H1 (cell line): ENCODE data around the gene SLC9A2. TPM values are rescaled to one million over a fixed set of nuclear protein-coding genes. Genes with fewer than 3 reads are reported as not detected.

ENCODE experiments used
- CTCF ChIA-PET: fragments of 300-600 bp; sonication (Branson Sonifier 250); formaldehyde crosslinking; loops from one replicate; lab custom pipeline; 2021; ENCODE audit not compliant: partially characterized antibody; lab: Charles Lee
- POLR2A ChIA-PET: fragments of 300-600 bp; sonication (Branson Sonifier 250); formaldehyde crosslinking; loops from one replicate; lab custom pipeline; 2021; ENCODE audit warnings: inconsistent platforms; ENCODE audit not compliant: partially characterized antibody; lab: Charles Lee
- DNase-seq, 2 experiments: peaks; one replicate each; pipeline versions ENCODE4 v3.0.0 to v3.0.0-alpha.2; 2010 to 2022; ENCODE audit warnings: low spot score in 2 of 2, low read depth in 1 of 2, mixed read lengths in 1 of 2
- FAIRE-seq: peaks from 2 replicates; lab custom pipeline; 2011; peaks lifted over from hg19 to GRCh38; lab: Jason Lieb, UNC
- H2AFZ ChIP-seq: 2 replicates; pipeline ENCODE4 v1.8.1; 2012; ENCODE audit warnings: low read length, inconsistent platforms
- H2AK5ac ChIP-seq: 2 replicates; pipeline ENCODE4 v1.6.1; 2013; ENCODE audit warnings: low read depth, low read length
- H2BK120ac ChIP-seq: replicated peaks from 2 replicates; pipeline ENCODE3; 2013; ENCODE audit warnings: low read depth, low read length, inconsistent platforms
- H2BK12ac ChIP-seq: 2 replicates; pipeline ENCODE4 v1.6.1; 2013; ENCODE audit warnings: low read depth, low read length
- H2BK15ac ChIP-seq: 2 replicates; pipeline ENCODE4 v1.6.1; 2013; ENCODE audit warnings: low read length
- H2BK20ac ChIP-seq: 2 replicates; pipeline ENCODE4 v1.6.1; 2013; ENCODE audit warnings: low read length
- H2BK5ac ChIP-seq: 2 replicates; pipeline ENCODE4 v1.6.1; 2013; ENCODE audit warnings: low read depth, low read length
- H3K14ac ChIP-seq: 2 replicates; pipeline ENCODE4 v1.6.1; 2013; ENCODE audit warnings: inconsistent platforms; ENCODE audit not compliant: insufficient read length
- H3K18ac ChIP-seq: 2 replicates; pipeline ENCODE4 v1.6.1; 2013; ENCODE audit warnings: low read length; ENCODE audit errors: extremely low read depth
- H3K23ac ChIP-seq: 2 replicates; pipeline ENCODE4 v1.6.1; 2013; ENCODE audit warnings: inconsistent platforms; ENCODE audit not compliant: insufficient read length
- H3K23me2 ChIP-seq: 2 replicates; pipeline ENCODE4 v1.6.1; 2013; ENCODE audit warnings: low read depth, low read length
- H3K27ac ChIP-seq: 2 replicates; pipeline ENCODE4 v1.6.1; 2011; ENCODE audit warnings: low read depth, low read length, inconsistent platforms
- H3K27me3 ChIP-seq, 4 experiments: replicated peaks in 1 of 4; 1 replicate in 1 of 4; 2 replicates in 3 of 4; pipeline versions ENCODE4 v1.6.1 to v1.8.1; 2011 to 2013; ENCODE audit warnings: low read length in 3 of 4, mild to moderate bottlenecking in 3 of 4, inconsistent platforms in 2 of 4, mixed read lengths in 2 of 4, moderate library complexity in 1 of 4; ENCODE audit not compliant: control insufficient read depth in 3 of 4, insufficient read depth in 3 of 4; ENCODE audit errors: extremely low read depth in 1 of 4
- H3K36me3 ChIP-seq, 4 experiments: 2 replicates each; pipeline versions ENCODE4 v1.6.1 to v1.8.1; 2011 to 2013; ENCODE audit warnings: mild to moderate bottlenecking in 4 of 4, low read length in 3 of 4, moderate library complexity in 2 of 4, control low read depth in 1 of 4, inconsistent platforms in 1 of 4; ENCODE audit not compliant: insufficient read depth in 4 of 4, control insufficient read depth in 2 of 4
- H3K4ac ChIP-seq: replicated peaks from 2 replicates; pipeline ENCODE3; 2013; ENCODE audit warnings: low read length, low read depth, mixed read lengths, inconsistent platforms; ENCODE audit not compliant: insufficient read length
- H3K4me1 ChIP-seq, 4 experiments: replicated peaks in 1 of 4; 1 replicate in 1 of 4; 2 replicates in 3 of 4; pipeline versions ENCODE4 v1.6.1 to v1.8.1; 2011 to 2013; ENCODE audit warnings: low read length in 3 of 4, inconsistent platforms in 2 of 4, mixed read lengths in 1 of 4; ENCODE audit not compliant: insufficient read depth in 4 of 4, control insufficient read depth in 3 of 4
- H3K4me2 ChIP-seq, 2 experiments: 2 replicates each; pipeline versions ENCODE4 v1.6.1 to v1.8.1; 2011 to 2013; ENCODE audit warnings: low read depth in 2 of 2, low read length in 2 of 2, control low read depth in 1 of 2, inconsistent platforms in 1 of 2, mild to moderate bottlenecking in 1 of 2; ENCODE audit not compliant: insufficient read depth in 1 of 2
- H3K4me3 ChIP-seq, 4 experiments: fragments of 200-600, 300-600 bp in 1 of 4; sonication (generic), shearing (Covaris generic), sonication (Bioruptor Twin) in 1 of 4; 2 replicates each; pipeline versions ENCODE4 v1.5.1 to v1.8.1; 2011 to 2016; ENCODE audit warnings: low read length in 4 of 4, low read depth in 3 of 4, control low read depth in 2 of 4, inconsistent platforms in 2 of 4, mild to moderate bottlenecking in 2 of 4, mixed read lengths in 1 of 4, moderate library complexity in 1 of 4; ENCODE audit not compliant: insufficient read depth in 2 of 4; ENCODE audit errors: extremely low read depth in 1 of 4
- H3K56ac ChIP-seq: replicated peaks from 2 replicates; pipeline ENCODE3; 2013; ENCODE audit warnings: low read depth, mild to moderate bottlenecking, mixed read lengths, low read length, inconsistent platforms; ENCODE audit not compliant: insufficient read length
- H3K79me1 ChIP-seq: 2 replicates; pipeline ENCODE4 v1.6.1; 2013; ENCODE audit warnings: low read depth, low read length, control low read depth
- H3K79me2 ChIP-seq, 2 experiments: 2 replicates each; pipeline versions ENCODE4 v1.6.1 to v1.8.1; 2012 to 2013; ENCODE audit warnings: low read length in 2 of 2, mild to moderate bottlenecking in 2 of 2, inconsistent platforms in 1 of 2; ENCODE audit not compliant: insufficient read depth in 2 of 2, control insufficient read depth in 1 of 2
- H3K9ac ChIP-seq, 4 experiments: replicated peaks in 1 of 4; 1 replicate in 1 of 4; 2 replicates in 3 of 4; pipeline versions ENCODE4 v1.6.1 to v1.8.1; 2011 to 2013; ENCODE audit warnings: low read depth in 3 of 4, low read length in 3 of 4, control low read depth in 2 of 4, mild to moderate bottlenecking in 2 of 4, moderate library complexity in 2 of 4, inconsistent platforms in 1 of 4; ENCODE audit errors: extremely low read depth in 1 of 4
- H3K9me3 ChIP-seq, 2 experiments: 2 replicates each; pipeline versions ENCODE4 v1.6.1 to v1.8.1; 2012 to 2013; ENCODE audit warnings: mild to moderate bottlenecking in 2 of 2, moderate library complexity in 2 of 2, control low read depth in 1 of 2, inconsistent platforms in 1 of 2, low read depth in 1 of 2, low read length in 1 of 2, mixed read lengths in 1 of 2; ENCODE audit not compliant: insufficient read depth in 2 of 2
- H4K20me1 ChIP-seq, 2 experiments: replicated peaks in 1 of 2; 2 replicates each; pipeline versions ENCODE3 to v1.8.1; 2011 to 2013; ENCODE audit warnings: inconsistent platforms in 2 of 2, low read length in 2 of 2, mild to moderate bottlenecking in 1 of 2; ENCODE audit not compliant: insufficient read depth in 2 of 2, control insufficient read depth in 1 of 2
- H4K5ac ChIP-seq: 2 replicates; pipeline ENCODE4 v1.6.1; 2013; ENCODE audit warnings: low read length, low read depth, mixed read lengths, inconsistent platforms; ENCODE audit not compliant: insufficient read length
- H4K8ac ChIP-seq: 2 replicates; pipeline ENCODE4 v1.8.0; 2013; ENCODE audit warnings: mild to moderate bottlenecking, moderate library complexity, low read length, inconsistent platforms; ENCODE audit not compliant: insufficient read depth; ENCODE audit errors: extremely low read depth
- H4K91ac ChIP-seq: replicated peaks from 2 replicates; pipeline ENCODE3; 2013; ENCODE audit warnings: low read length, mixed read lengths, inconsistent platforms; ENCODE audit not compliant: insufficient read length
- ASH2L ChIP-seq: fragments of 200-600, 300-600 bp; sonication (generic); IDR thresholded peaks from one replicate; pipeline ENCODE4 v1.7.1; 2017; ENCODE audit warnings: low read length
- CBX5 ChIP-seq: fragments of 300-800, 300-1000 bp; sonication (generic); IDR thresholded peaks from 2 replicates; pipeline ENCODE4 v1.7.1; 2016; ENCODE audit warnings: antibody characterized with exemption, low read length, low read depth
- KDM5A ChIP-seq: fragments of 200-600 bp; IDR thresholded peaks from 2 replicates; pipeline ENCODE4 v1.7.1; 2012; ENCODE audit warnings: mild to moderate bottlenecking, low read length, inconsistent platforms, mixed read lengths
- NRF1 ChIP-seq: IDR thresholded peaks from 2 replicates; pipeline ENCODE4 v1.6.1; 2011; ENCODE audit warnings: mild to moderate bottlenecking, low read depth, low read length, improper control_type of control experiment
- POLR2AphosphoS5 ChIP-seq: IDR thresholded peaks from 2 replicates; pipeline ENCODE4 v1.6.1; 2011; ENCODE audit warnings: low read depth, low read length
- RNF2 ChIP-seq: fragments of 200-900, 300-1000 bp; sonication (generic); IDR thresholded peaks from 2 replicates; pipeline ENCODE4 v1.7.1; 2016; ENCODE audit warnings: borderline replicate concordance, low read depth, mild to moderate bottlenecking, antibody characterized with exemption, low read length; ENCODE audit not compliant: poor library complexity, severe bottlenecking; ENCODE audit errors: missing control alignments
- SP4 ChIP-seq: IDR thresholded peaks from 2 replicates; pipeline ENCODE4 v1.6.1; 2012; ENCODE audit warnings: low read length, inconsistent platforms
- TEAD4 ChIP-seq: IDR thresholded peaks from 2 replicates; pipeline ENCODE4 v1.6.1; 2012; ENCODE audit warnings: low read depth, low read length, inconsistent platforms, mixed read lengths
- polyA plus RNA-seq, 7 experiments: library from polyadenylated mRNA; depleted of rRNA in 3 of 7; stranded (reverse) in 5 of 7; unstranded in 2 of 7; fragments of >200 nt in 5 of 7; fragments of 200-250 nt in 2 of 7; gene quantifications; 1 replicate in 5 of 7; 2 replicates in 1 of 7; 4 replicates in 1 of 7; pipeline versions ENCODE4 v1.2.1 to v1.2.3, GENCODE V29; 2011 to 2013; ENCODE audit warnings: missing spikeins in 2 of 7, mixed read lengths in 2 of 7
- total RNA-seq: library from RNA; stranded (reverse); fragmentation: NEBNext Ultra II Directional; extraction: Animal tissue kit (Norgen Biotek cat#: 25700); gene quantifications from 2 replicates; pipeline ENCODE4 v1.2.1, GENCODE V29; 2021

The SLC9A2 gene
- total and polyA plus RNA-seq, 2 of the 8 experiments (the other 6 are each of a cell fraction or from before 2014, with no cell fraction given) = 0.06 to 0.13 TPM

DNA sequence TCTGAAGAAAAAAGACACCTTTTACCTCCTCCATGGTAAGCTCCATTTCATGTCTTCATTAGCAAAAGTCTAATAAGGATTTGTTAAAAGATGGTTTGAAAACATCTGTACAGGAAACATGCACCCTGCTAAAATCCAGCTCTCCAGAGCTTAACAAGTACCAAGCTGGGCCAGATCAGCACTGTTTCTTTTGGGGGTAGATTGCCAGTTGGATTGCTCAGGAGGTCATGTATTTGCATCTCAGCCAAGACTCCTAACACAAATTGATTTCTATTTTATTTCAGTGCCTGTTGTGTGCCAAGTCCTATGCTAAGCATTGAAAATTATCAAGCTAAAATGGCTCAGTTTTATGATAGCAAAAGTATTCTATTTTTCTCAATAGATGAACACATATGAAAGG is 139.1 kb downstream of the SLC9A2 start:
- Histone ChIP-seq H3K4me1 (0 out of 7 replicates have a peak, but pooled peaks cover 0 to 2% (median 0%) of the 10 kb centered on the region in 4 experiments), H3K27me3 (no peaks in the 10 kb centered on the region), H3K23me2 (no peaks in the 10 kb centered on the region), H4K91ac (no peak overlapping the region), H2BK20ac (no peak overlapping the region), H3K9me3 (no peaks in the 10 kb centered on the region), H4K20me1 (no peaks in the 10 kb centered on the region), H3K79me1 (no peaks in the 10 kb centered on the region), H3K14ac (no peak overlapping the region), H2BK15ac (no peak overlapping the region), H3K4me2 (no peak overlapping the region), H2AK5ac (no peak overlapping the region), H3K36me3 (no peaks in the 10 kb centered on the region), H3K4ac (no peak overlapping the region), H4K5ac (no peak overlapping the region), H3K79me2 (no peaks in the 10 kb centered on the region), H4K8ac (no peak overlapping the region), H3K18ac (no peak overlapping the region), H3K23ac (no peak overlapping the region), H2BK5ac (no peak overlapping the region), H3K4me3 (no peak overlapping the region), H3K27ac (no peak overlapping the region), H3K56ac (no peak overlapping the region), H2AFZ (no peak overlapping the region), H2BK120ac (no peak overlapping the region), H3K9ac (no peak overlapping the region), H2BK12ac (no peak overlapping the region)
- no peak for FAIRE-seq
- CTCF ChIA-PET = interaction anchor here (0.9 to 2.0 kb wide), 3 partner anchors 9 to 50 kb away, joined by 3 to 9 read pairs (median 4); no protein-coding TSS in a partner anchor
- DNase-seq = no peak
- POLR2A ChIA-PET = no interaction called here
- TF ChIP-seq NRF1 = no peak
- TF ChIP-seq POLR2AphosphoS5 = no peak
- TF ChIP-seq TEAD4 = no peak
- no peak for TF ChIP-seq SP4
- no peak for TF ChIP-seq RNF2
- TF ChIP-seq CBX5 = no peak
- no peak for TF ChIP-seq KDM5A
- no peak for TF ChIP-seq ASH2L
- TF ChIP-seq, all 59 proteins: peak for 0
